ENCODE results near the gene TNFRSF6B.

DNA sequence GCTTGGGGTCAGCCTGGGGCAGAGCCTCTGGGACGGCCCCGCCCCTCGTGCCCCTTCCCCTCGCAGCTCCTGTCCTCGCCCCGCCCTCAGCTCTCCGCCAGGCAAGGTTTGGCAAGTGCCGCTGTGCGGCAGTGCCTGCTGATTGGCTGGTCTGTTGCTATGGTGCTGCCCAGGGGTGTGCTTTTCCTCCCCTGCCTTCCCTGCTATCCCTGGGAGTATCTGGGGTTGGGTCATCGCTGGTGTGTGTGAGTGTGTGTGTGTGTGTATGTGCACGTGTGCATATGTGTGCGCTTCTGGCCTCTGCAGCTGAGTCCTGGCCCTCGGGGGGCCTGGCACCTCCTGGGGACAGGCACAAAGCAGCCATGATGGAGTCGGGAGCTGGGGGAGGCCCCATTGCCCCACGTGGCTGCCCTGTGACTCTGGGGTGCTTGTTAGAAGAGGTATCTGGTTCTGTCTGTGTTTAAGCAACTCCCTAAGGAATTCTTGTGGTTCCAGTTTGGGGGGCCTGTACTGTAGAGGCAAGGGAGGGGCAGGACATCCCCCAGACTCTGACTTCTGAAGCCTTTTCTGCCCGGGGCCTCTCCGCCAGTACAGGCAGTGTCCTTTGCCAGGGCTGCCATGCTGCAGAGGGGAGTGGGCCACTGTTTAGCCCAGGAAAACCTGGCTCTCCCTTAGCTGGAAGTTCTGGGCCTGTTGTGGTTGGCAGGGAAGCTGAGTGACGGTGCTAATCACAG is 31.4 kb upstream of the TNFRSF6B start:
- no peak for TF ChIP-seq TCF7L2 (IDR thresholded peaks at IDR 0.05; ENCODE audit: low read depth, low read length)
- TF ChIP-seq, protein P1, sequence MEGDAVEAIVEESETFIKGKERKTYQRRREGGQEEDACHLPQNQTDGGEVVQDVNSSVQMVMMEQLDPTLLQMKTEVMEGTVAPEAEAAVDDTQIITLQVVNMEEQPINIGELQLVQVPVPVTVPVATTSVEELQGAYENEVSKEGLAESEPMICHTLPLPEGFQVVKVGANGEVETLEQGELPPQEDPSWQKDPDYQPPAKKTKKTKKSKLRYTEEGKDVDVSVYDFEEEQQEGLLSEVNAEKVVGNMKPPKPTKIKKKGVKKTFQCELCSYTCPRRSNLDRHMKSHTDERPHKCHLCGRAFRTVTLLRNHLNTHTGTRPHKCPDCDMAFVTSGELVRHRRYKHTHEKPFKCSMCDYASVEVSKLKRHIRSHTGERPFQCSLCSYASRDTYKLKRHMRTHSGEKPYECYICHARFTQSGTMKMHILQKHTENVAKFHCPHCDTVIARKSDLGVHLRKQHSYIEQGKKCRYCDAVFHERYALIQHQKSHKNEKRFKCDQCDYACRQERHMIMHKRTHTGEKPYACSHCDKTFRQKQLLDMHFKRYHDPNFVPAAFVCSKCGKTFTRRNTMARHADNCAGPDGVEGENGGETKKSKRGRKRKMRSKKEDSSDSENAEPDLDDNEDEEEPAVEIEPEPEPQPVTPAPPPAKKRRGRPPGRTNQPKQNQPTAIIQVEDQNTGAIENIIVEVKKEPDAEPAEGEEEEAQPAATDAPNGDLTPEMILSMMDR (IDR thresholded peaks at IDR 0.05) = no peak

Data from Panc1 (cell line).